ENCODE measurements around the gene ZNF665. TPM values are rescaled to one million over a fixed set of nuclear protein-coding genes. Genes with fewer than 3 reads are reported as not detected.
"Not testable (repeated sequence)": the region's sequence is repeated elsewhere in the genome, so short reads cannot be mapped to it uniquely, and the experiment has no call there.

ZNF665 gene
- total RNA-seq, 1 donor from 2014 or later, result 3.3 TPM

- H3K27ac Mint-ChIP-seq (ENCODE audit: unreplicated experiment); H3K9me3 Mint-ChIP-seq (ENCODE audit: low read depth); DNase-seq (ENCODE audit: low spot score); H3K36me3 Mint-ChIP-seq (ENCODE audit: low read depth); H3K4me3 Mint-ChIP-seq (ENCODE audit: unreplicated experiment); H3K27me3 Mint-ChIP-seq (ENCODE audit: low read depth): not testable (repeated sequence)
- peak; percentile 34 for TF ChIP-seq CTCF (IDR thresholded peaks at IDR 0.05)
- peaks cover 25% of the 10 kb centered on the region for H3K4me1 Mint-ChIP-seq (ENCODE audit: low read depth)
These were observed 7.8 kb downstream of the ZNF665 start for GRCh38 chr19:53185155-53185882.

GRCh38 chr19:53183146-53183764 is 9.9 kb downstream of the ZNF665 start:
- Mint-ChIP-seq H3K27me3 (ENCODE audit: low read depth) (no peaks in the 10 kb centered on the region), H3K9me3 (ENCODE audit: low read depth) (peaks cover 5% of the 10 kb centered on the region), H3K36me3 (ENCODE audit: low read depth) (peaks cover 5% of the 10 kb centered on the region), H3K4me3 (ENCODE audit: unreplicated experiment) (no peak overlapping the region), H3K27ac (ENCODE audit: unreplicated experiment) (peak overlapping the region; percentile 92), H3K4me1 (ENCODE audit: low read depth) (peaks cover 25% of the 10 kb centered on the region)
- no peak for TF ChIP-seq CTCF (IDR thresholded peaks at IDR 0.05)
- DNase-seq (ENCODE audit: low spot score), result no peak

GRCh38 chr19:53182202-53182601 is 11.0 kb downstream of the ZNF665 start:
- TF ChIP-seq CTCF (IDR thresholded peaks at IDR 0.05), result no peak
- Mint-ChIP-seq H3K9me3 (ENCODE audit: low read depth) (peaks cover 8% of the 10 kb centered on the region), H3K4me3 (ENCODE audit: unreplicated experiment) (no peak overlapping the region), H3K4me1 (ENCODE audit: low read depth) (peaks cover 25% of the 10 kb centered on the region), H3K36me3 (ENCODE audit: low read depth) (peaks cover 5% of the 10 kb centered on the region), H3K27ac (ENCODE audit: unreplicated experiment) (peak overlapping the region; percentile 92), H3K27me3 (ENCODE audit: low read depth) (no peaks in the 10 kb centered on the region)
- no peak for DNase-seq (ENCODE audit: low spot score)

GRCh38 chr19:53177986-53178385 is 15.2 kb downstream of the ZNF665 start:
- no peak for TF ChIP-seq CTCF (IDR thresholded peaks at IDR 0.05)
- H3K4me3 Mint-ChIP-seq (ENCODE audit: unreplicated experiment), result no peak overlapping the region
- H3K27me3 Mint-ChIP-seq (ENCODE audit: low read depth), result no peaks in the 10 kb centered on the region
- DNase-seq (ENCODE audit: low spot score), result no peak
- H3K4me1 Mint-ChIP-seq (ENCODE audit: low read depth), result peaks cover 15% of the 10 kb centered on the region
- H3K36me3 Mint-ChIP-seq (ENCODE audit: low read depth), result peaks cover 16% of the 10 kb centered on the region
- H3K9me3 Mint-ChIP-seq (ENCODE audit: low read depth), result peaks cover 35% of the 10 kb centered on the region
- H3K27ac Mint-ChIP-seq (ENCODE audit: unreplicated experiment), result no peak overlapping the region

GRCh38 chr19:53172889-53173288 is 20.3 kb downstream of the ZNF665 start:
- no peak for TF ChIP-seq CTCF (IDR thresholded peaks at IDR 0.05)
- H3K9me3 Mint-ChIP-seq (ENCODE audit: low read depth), result peaks cover 45% of the 10 kb centered on the region
- no peak overlapping the region for H3K4me3 Mint-ChIP-seq (ENCODE audit: unreplicated experiment)
- no peaks in the 10 kb centered on the region for H3K27me3 Mint-ChIP-seq (ENCODE audit: low read depth)
- H3K27ac Mint-ChIP-seq (ENCODE audit: unreplicated experiment), result no peak overlapping the region
- DNase-seq (ENCODE audit: low spot score), result no peak
- peaks cover 27% of the 10 kb centered on the region for H3K36me3 Mint-ChIP-seq (ENCODE audit: low read depth)
- H3K4me1 Mint-ChIP-seq (ENCODE audit: low read depth), result no peaks in the 10 kb centered on the region

Measured in chondrocyte (in vitro differentiated cells).